NT2/D1 (cell line): ENCODE results near the gene FSHR.

Experiments
- SUZ12 ChIP-seq: IDR thresholded peaks from 2 replicates; pipeline ENCODE4 v1.6.1; 2011; ENCODE audit not compliant: insufficient read length, insufficient read depth; ENCODE audit errors: extremely low read depth
- YY1 ChIP-seq: IDR thresholded peaks from 2 replicates; pipeline ENCODE4 v1.6.1; 2011; ENCODE audit not compliant: insufficient read length, insufficient read depth
- ZNF274 ChIP-seq: IDR thresholded peaks from 2 replicates; pipeline ENCODE4 v1.6.1; 2011; ENCODE audit warnings: mild to moderate bottlenecking, low read depth, low read length

DNA sequence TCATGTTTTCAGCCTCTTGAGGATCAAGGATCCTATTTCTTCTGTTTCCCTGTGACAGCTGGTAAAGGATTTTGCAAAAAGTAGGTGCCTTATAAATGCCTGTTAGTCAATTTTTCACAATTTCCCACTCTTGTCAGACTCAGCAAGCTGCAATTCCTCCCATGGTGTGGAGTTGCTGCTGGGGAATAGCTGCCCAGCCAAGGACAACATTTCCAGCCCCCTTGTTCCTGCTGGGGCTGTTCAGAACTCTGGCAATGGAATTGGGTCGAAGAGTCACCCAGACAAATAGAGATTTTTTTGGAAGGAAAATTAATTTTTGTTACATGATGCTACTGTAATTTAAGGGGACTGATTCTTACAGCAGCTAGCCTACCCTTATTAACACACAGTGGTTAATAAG, 43.7 kb downstream of the FSHR start:
- no peak for TF ChIP-seq ZNF274
- TF ChIP-seq SUZ12, result no peak
- TF ChIP-seq YY1, result no peak
